Measurements from ENCODE around the gene AFAP1L1. TPM values are rescaled to one million over a fixed set of nuclear protein-coding genes. Genes with fewer than 3 reads are reported as not detected.

Gene AFAP1L1
- polyA plus RNA-seq, 1 experiment = 1.3 TPM

DNA sequence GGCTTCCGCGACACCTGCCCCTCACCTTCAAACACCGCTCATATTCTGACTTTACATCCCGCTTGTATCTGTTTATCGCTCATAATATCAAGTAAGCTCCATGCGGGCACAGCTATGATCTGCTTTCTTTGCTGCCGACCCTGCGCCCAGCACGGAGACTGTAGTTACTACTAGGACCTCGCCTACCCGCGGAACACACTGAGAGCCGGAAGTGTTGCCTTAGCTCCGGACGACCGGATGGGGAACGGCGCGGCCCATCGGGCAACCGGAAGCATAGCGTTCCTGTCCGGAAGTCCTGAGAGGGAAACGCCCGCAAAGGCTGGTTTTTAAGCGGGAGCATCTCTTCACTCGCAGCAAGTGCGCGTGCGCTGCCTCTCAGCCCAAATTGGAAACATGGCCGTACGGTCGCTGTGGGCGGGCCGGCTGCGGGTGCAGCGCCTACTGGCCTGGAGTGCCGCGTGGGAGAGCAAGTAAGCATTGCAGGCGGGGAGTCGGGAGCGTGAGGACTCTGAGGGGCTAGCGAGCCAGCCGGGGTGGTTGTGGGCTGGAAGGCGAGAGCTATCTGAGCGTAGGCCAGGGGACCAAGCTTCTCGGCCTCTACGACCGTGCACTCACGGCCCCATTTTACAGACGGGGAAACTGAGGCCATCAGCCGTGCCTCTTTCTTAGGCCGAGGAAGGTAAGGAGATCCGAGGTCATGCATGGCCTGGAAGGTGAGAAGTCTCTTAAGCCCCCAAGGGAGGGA, 73.7 kb downstream of the AFAP1L1 start, which contains the start of gene GRPEL2:
TSS of gene GRPEL2 (plus strand) at position 353 of the 745 bp plus-strand sequence. CDS start at position 394, 41 bp downstream.
- CTCF ChIA-PET = interaction anchor here (0.6 to 3.9 kb wide), 9 partner anchors 10 to 273 kb away, joined by 3 to 24 read pairs (median 3); no protein-coding TSS in a partner anchor

DNA sequence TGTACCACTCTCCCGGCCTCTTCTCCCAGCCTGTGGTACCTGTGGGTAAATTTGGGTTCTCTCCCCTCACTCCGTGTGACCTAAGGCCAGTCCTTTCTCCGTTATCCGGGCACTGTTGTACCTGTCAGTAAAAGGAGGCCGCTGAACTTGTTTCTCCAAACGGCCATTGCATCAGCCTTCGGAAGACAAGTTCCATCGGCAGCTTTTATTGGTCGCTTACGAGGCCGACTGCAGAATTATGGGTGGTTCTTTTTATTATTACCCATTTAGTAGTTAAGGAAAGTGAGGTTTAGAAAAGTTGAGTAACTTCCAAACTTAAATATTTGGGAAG, 74.2 kb downstream of the AFAP1L1 start:
- H3K27me3 ChIP-seq (ENCODE audit: control insufficient read depth, insufficient read depth, low read length) = no peaks in the 10 kb centered on the region
- no peak for TF ChIP-seq CTCF (IDR thresholded peaks at IDR 0.05; ENCODE audit: insufficient read depth, low read depth, low read length)
- ChIA-PET CTCF (interaction anchor here (1.0 to 3.9 kb wide), 4 partner anchors 10 to 27 kb away, joined by 3 to 24 read pairs (median 4); no protein-coding TSS in a partner anchor), POLR2A (interaction anchor here (0.6 to 0.7 kb wide), 2 partner anchors 25 to 204 kb away, joined by 4 to 9 read pairs; no protein-coding TSS in a partner anchor)
- peak overlapping the region; percentile 72 for H3K4me3 ChIP-seq (ENCODE audit: low read depth, low read length)
- H3K36me3 ChIP-seq (ENCODE audit: control insufficient read depth, insufficient read depth, low read length) = peaks cover 12% of the 10 kb centered on the region
- no peak for DNase-seq (ENCODE audit: low read depth)

More for the DNA sequence above, 73.7 kb downstream of the AFAP1L1 start, which contains the start of gene GRPEL2:
- no peaks in the 10 kb centered on the region for H3K27me3 ChIP-seq (ENCODE audit: control insufficient read depth, insufficient read depth, low read length)
- peak within 1 kb of the TSS; percentile 72 for H3K4me3 ChIP-seq (ENCODE audit: low read depth, low read length)
- peak; percentile 89 for DNase-seq (ENCODE audit: low read depth)
- POLR2A ChIA-PET = interaction anchor here (0.8 to 1.2 kb wide), 2 partner anchors 24 to 75 kb away, joined by 3 read pairs; no protein-coding TSS in a partner anchor
- H3K36me3 ChIP-seq (ENCODE audit: control insufficient read depth, insufficient read depth, low read length) = peaks cover 9% of the 10 kb centered on the region
- TF ChIP-seq CTCF (IDR thresholded peaks at IDR 0.05; ENCODE audit: insufficient read depth, low read depth, low read length) = no peak

- H3K36me3 ChIP-seq (ENCODE audit: control insufficient read depth, insufficient read depth, low read length) = peaks cover 17% of the 10 kb centered on the region
- H3K4me3 ChIP-seq (ENCODE audit: low read depth, low read length) = no peak overlapping the region
- DNase-seq (ENCODE audit: low read depth) = no peak
- TF ChIP-seq CTCF (IDR thresholded peaks at IDR 0.05; ENCODE audit: insufficient read depth, low read depth, low read length) = no peak
- H3K27me3 ChIP-seq (ENCODE audit: control insufficient read depth, insufficient read depth, low read length) = no peaks in the 10 kb centered on the region
- POLR2A ChIA-PET = no interaction called here
- CTCF ChIA-PET = no interaction called here
These were observed 76.9 kb downstream of the AFAP1L1 start for GRCh38 chr5:149348518-149348917.

GRCh38 chr5:149349382-149349781, 77.7 kb downstream of the AFAP1L1 start:
- H3K27me3 ChIP-seq (ENCODE audit: control insufficient read depth, insufficient read depth, low read length) = no peaks in the 10 kb centered on the region
- POLR2A ChIA-PET = no interaction called here
- TF ChIP-seq CTCF (IDR thresholded peaks at IDR 0.05; ENCODE audit: insufficient read depth, low read depth, low read length) = no peak
- peaks cover 17% of the 10 kb centered on the region for H3K36me3 ChIP-seq (ENCODE audit: control insufficient read depth, insufficient read depth, low read length)
- DNase-seq (ENCODE audit: low read depth) = no peak
- no peak overlapping the region for H3K4me3 ChIP-seq (ENCODE audit: low read depth, low read length)
- CTCF ChIA-PET = no interaction called here

DNA sequence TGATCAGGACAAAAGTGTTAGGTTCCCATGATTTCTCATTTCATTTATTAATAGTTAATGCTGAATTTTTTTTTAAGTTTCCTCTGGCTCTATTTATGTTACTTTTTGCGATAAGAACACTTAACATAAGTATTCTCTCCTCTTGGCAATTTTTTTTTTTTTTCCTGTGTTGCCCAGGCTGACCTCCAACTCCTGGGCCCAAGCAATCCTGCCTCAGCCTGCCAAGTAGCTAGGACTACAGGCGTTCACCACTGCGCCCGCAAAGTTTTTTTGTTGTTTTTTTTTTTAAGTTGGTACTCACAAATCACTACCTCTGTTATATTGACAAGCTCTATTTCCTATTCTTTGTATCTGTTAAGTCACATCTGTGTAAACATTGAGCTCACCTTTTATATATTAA, 80.5 kb downstream of the AFAP1L1 start:
- no peak for DNase-seq (ENCODE audit: low read depth)
- no peaks in the 10 kb centered on the region for H3K27me3 ChIP-seq (ENCODE audit: control insufficient read depth, insufficient read depth, low read length)
- no peak for TF ChIP-seq CTCF (IDR thresholded peaks at IDR 0.05; ENCODE audit: insufficient read depth, low read depth, low read length)
- peaks cover 25% of the 10 kb centered on the region for H3K36me3 ChIP-seq (ENCODE audit: control insufficient read depth, insufficient read depth, low read length)
- POLR2A ChIA-PET = no interaction called here
- no peak overlapping the region for H3K4me3 ChIP-seq (ENCODE audit: low read depth, low read length)
- CTCF ChIA-PET = interaction anchor here (1.2 to 8.4 kb wide), 3 partner anchors 15 to 35 kb away, joined by 4 to 64 read pairs (median 6); no protein-coding TSS in a partner anchor
